WTC11 (cell line): Measurements from ENCODE around the gene MYH9.

Experiments used
- KAT7 ChIP-seq: sonication (generic); formaldehyde crosslinking; IDR thresholded peaks from 2 replicates; pipeline ENCODE4 v1.8.1; 2023; ENCODE audit warnings: missing genetic modification reagents, mild to moderate bottlenecking, borderline replicate concordance
- NFE2L1 ChIP-seq: sonication (generic); formaldehyde crosslinking; IDR thresholded peaks from 2 replicates; pipeline ENCODE4 v1.8.1; 2023; ENCODE audit warnings: missing genetic modification reagents
- TP53 ChIP-seq: sonication (generic); formaldehyde crosslinking; IDR thresholded peaks from 2 replicates; pipeline ENCODE4 v1.8.1; 2023; ENCODE audit warnings: mild to moderate bottlenecking, missing genetic modification reagents
- TF ChIP-seq, protein P1 (sequence below): sonication (generic); formaldehyde crosslinking; IDR thresholded peaks from 2 replicates; pipeline ENCODE4 v1.8.0; 2022; ENCODE audit warnings: mild to moderate bottlenecking, missing genetic modification reagents
- TF ChIP-seq, protein P2 (sequence below): fragments of 200-600 bp; IDR thresholded peaks from 2 replicates; pipeline ENCODE4 v1.8.0; 2022; ENCODE audit warnings: antibody characterized with exemption

DNA sequence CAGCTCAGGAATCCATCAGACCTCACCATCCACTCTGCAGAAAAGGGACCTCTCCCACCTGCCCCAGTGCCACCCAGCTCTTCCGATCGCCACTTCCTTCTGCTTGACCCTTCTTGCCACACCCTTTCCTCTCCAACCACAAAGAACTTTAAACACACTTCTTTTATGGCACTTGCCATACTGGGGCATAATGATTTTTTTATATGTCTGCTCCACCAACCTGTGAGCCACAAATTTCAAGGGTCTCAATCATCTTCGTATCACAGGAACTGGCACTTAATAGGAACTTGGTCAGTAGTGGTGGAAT lies 11.7 kb upstream of the MYH9 start:
- TF ChIP-seq, protein P1, sequence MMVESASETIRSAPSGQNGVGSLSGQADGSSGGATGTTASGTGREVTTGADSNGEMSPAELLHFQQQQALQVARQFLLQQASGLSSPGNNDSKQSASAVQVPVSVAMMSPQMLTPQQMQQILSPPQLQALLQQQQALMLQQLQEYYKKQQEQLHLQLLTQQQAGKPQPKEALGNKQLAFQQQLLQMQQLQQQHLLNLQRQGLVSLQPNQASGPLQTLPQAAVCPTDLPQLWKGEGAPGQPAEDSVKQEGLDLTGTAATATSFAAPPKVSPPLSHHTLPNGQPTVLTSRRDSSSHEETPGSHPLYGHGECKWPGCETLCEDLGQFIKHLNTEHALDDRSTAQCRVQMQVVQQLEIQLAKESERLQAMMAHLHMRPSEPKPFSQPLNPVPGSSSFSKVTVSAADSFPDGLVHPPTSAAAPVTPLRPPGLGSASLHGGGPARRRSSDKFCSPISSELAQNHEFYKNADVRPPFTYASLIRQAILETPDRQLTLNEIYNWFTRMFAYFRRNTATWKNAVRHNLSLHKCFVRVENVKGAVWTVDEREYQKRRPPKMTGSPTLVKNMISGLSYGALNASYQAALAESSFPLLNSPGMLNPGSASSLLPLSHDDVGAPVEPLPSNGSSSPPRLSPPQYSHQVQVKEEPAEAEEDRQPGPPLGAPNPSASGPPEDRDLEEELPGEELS (CRISPR knock-in tag), result no peak
- TF ChIP-seq, protein P2, sequence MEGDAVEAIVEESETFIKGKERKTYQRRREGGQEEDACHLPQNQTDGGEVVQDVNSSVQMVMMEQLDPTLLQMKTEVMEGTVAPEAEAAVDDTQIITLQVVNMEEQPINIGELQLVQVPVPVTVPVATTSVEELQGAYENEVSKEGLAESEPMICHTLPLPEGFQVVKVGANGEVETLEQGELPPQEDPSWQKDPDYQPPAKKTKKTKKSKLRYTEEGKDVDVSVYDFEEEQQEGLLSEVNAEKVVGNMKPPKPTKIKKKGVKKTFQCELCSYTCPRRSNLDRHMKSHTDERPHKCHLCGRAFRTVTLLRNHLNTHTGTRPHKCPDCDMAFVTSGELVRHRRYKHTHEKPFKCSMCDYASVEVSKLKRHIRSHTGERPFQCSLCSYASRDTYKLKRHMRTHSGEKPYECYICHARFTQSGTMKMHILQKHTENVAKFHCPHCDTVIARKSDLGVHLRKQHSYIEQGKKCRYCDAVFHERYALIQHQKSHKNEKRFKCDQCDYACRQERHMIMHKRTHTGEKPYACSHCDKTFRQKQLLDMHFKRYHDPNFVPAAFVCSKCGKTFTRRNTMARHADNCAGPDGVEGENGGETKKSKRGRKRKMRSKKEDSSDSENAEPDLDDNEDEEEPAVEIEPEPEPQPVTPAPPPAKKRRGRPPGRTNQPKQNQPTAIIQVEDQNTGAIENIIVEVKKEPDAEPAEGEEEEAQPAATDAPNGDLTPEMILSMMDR, result no peak
- TF ChIP-seq NFE2L1 (CRISPR knock-in tag) (no peak), KAT7 (no peak), TP53 (CRISPR knock-in tag) (no peak)
